H9 (cell line): Measurements from ENCODE around the gene VSIG8. TPM values are rescaled to one million over a fixed set of nuclear protein-coding genes. Genes with fewer than 3 reads are reported as not detected.
A peak's percentile ranks its signal among the peaks of the same experiment; 100 is the strongest.

Experiments used
- DNase-seq: peaks from one replicate; pipeline ENCODE4 v3.0.0-alpha.2; 2017
- H2AFZ ChIP-seq: one replicate; pipeline ENCODE4 v1.6.1; 2013; ENCODE audit warnings: mild to moderate bottlenecking, low read length, control low read depth, moderate library complexity
- H2AK5ac ChIP-seq: 2 replicates; pipeline ENCODE4 v1.6.1; 2013; ENCODE audit warnings: low read length, control low read depth, mixed read lengths; ENCODE audit not compliant: insufficient read length
- H2BK120ac ChIP-seq: one replicate; pipeline ENCODE4 v1.6.1; 2013; ENCODE audit warnings: low read depth, mild to moderate bottlenecking, low read length, control low read depth, inconsistent platforms; ENCODE audit not compliant: poor library complexity, severe bottlenecking
- H2BK12ac ChIP-seq: 2 replicates; pipeline ENCODE4 v1.6.1; 2013; ENCODE audit warnings: low read length, control low read depth, mixed read lengths, low read depth; ENCODE audit not compliant: insufficient read length
- H2BK15ac ChIP-seq: 2 replicates; pipeline ENCODE4 v1.6.1; 2013; ENCODE audit warnings: low read depth, low read length, control low read depth
- H2BK20ac ChIP-seq: one replicate; pipeline ENCODE4 v1.6.1; 2013; ENCODE audit warnings: low read depth, mild to moderate bottlenecking, low read length, control low read depth, inconsistent platforms; ENCODE audit not compliant: poor library complexity, severe bottlenecking
- H2BK5ac ChIP-seq: 2 replicates; pipeline ENCODE4 v1.6.1; 2013; ENCODE audit warnings: low read length, control low read depth, mixed read lengths; ENCODE audit not compliant: insufficient read length
- H3K14ac ChIP-seq: 2 replicates; pipeline ENCODE4 v1.6.1; 2013; ENCODE audit warnings: low read length, control low read depth; ENCODE audit not compliant: insufficient read depth
- H3K18ac ChIP-seq: 2 replicates; pipeline ENCODE4 v1.6.1; 2013; ENCODE audit warnings: low read depth, mild to moderate bottlenecking, mixed read lengths, low read length, control low read depth; ENCODE audit not compliant: insufficient read length
- H3K23ac ChIP-seq: 2 replicates; pipeline ENCODE4 v1.6.1; 2013; ENCODE audit warnings: low read length, control low read depth, mixed read lengths, low read depth; ENCODE audit not compliant: insufficient read length
- H3K23me2 ChIP-seq: 2 replicates; pipeline ENCODE4 v1.6.1; 2013; ENCODE audit warnings: low read depth, mild to moderate bottlenecking, mixed read lengths, low read length, control low read depth; ENCODE audit not compliant: insufficient read length, poor library complexity, severe bottlenecking
- H3K27ac ChIP-seq: 2 replicates; pipeline ENCODE4 v1.5.1; 2013; ENCODE audit warnings: low read length, control low read depth, mixed read lengths, low read depth; ENCODE audit not compliant: insufficient read length
- H3K27me3 ChIP-seq: 2 replicates; pipeline ENCODE4 v1.6.1; 2013; ENCODE audit warnings: low read length, control low read depth, inconsistent platforms; ENCODE audit not compliant: insufficient read depth
- H3K4ac ChIP-seq: 2 replicates; pipeline ENCODE4 v1.6.1; 2013; ENCODE audit warnings: low read depth, mild to moderate bottlenecking, control low read depth, inconsistent platforms, low read length, moderate library complexity
- H3K4me1 ChIP-seq: 2 replicates; pipeline ENCODE4 v1.6.1; 2013; ENCODE audit warnings: low read length, control low read depth, inconsistent platforms; ENCODE audit not compliant: insufficient read depth
- H3K4me2 ChIP-seq: 2 replicates; pipeline ENCODE4 v1.6.1; 2013; ENCODE audit warnings: low read length, control low read depth, mixed read lengths; ENCODE audit not compliant: insufficient read length, insufficient read depth
- H3K56ac ChIP-seq: 2 replicates; pipeline ENCODE4 v1.6.1; 2013; ENCODE audit warnings: low read depth, mild to moderate bottlenecking, mixed read lengths, low read length, control low read depth; ENCODE audit not compliant: insufficient read length
- H3K79me1 ChIP-seq: 2 replicates; pipeline ENCODE4 v1.6.1; 2013; ENCODE audit warnings: low read depth, mild to moderate bottlenecking, moderate library complexity, low read length, control low read depth, inconsistent platforms; ENCODE audit not compliant: insufficient read depth, poor library complexity, severe bottlenecking
- H3K79me2 ChIP-seq: 2 replicates; pipeline ENCODE4 v1.6.1; 2013; ENCODE audit warnings: low read length, control low read depth, inconsistent platforms; ENCODE audit not compliant: insufficient read depth
- H3K9ac ChIP-seq: 2 replicates; pipeline ENCODE4 v1.6.1; 2013; ENCODE audit warnings: low read length, control low read depth, mixed read lengths; ENCODE audit not compliant: insufficient read length; ENCODE audit errors: extremely low read depth
- H3K9me3 ChIP-seq: one replicate; pipeline ENCODE4 v1.6.1; 2013; ENCODE audit warnings: low read depth, low read length, inconsistent platforms; ENCODE audit not compliant: control insufficient read depth
- H3T11ph ChIP-seq: one replicate; pipeline ENCODE4 v1.6.1; 2013; ENCODE audit warnings: mild to moderate bottlenecking, low read length, control low read depth, inconsistent platforms
- H4K20me1 ChIP-seq: one replicate; pipeline ENCODE4 v1.6.1; 2013; ENCODE audit not compliant: control insufficient read depth, insufficient read length, insufficient read depth
- H4K5ac ChIP-seq: 2 replicates; pipeline ENCODE4 v1.6.1; 2013; ENCODE audit warnings: low read depth, mild to moderate bottlenecking, mixed read lengths, low read length, control low read depth; ENCODE audit not compliant: insufficient read length
- H4K8ac ChIP-seq: replicated peaks from 2 replicates; pipeline ENCODE4 v1.6.1; 2013; ENCODE audit warnings: low read length, control low read depth, mixed read lengths, low read depth; ENCODE audit not compliant: insufficient read length
- H4K91ac ChIP-seq: 2 replicates; pipeline ENCODE4 v1.6.1; 2013; ENCODE audit warnings: low read depth, mild to moderate bottlenecking, moderate library complexity, mixed read lengths, low read length, control low read depth; ENCODE audit not compliant: insufficient read length
- H3K27ac Mint-ChIP-seq, 3 experiments: 2 replicates in 2 of 3; 3 replicates in 1 of 3; pipeline ENCODE4 v1.8.0; 2020 to 2021; ENCODE audit warnings: mixed read lengths in 3 of 3, mild to moderate bottlenecking in 1 of 3, moderate library complexity in 1 of 3
- H3K27me3 Mint-ChIP-seq: 2 replicates; pipeline ENCODE4 v1.8.0; 2021; ENCODE audit warnings: low read depth, mild to moderate bottlenecking, moderate library complexity, mixed read lengths
- H3K36me3 Mint-ChIP-seq, 3 experiments: 2 replicates in 2 of 3; 3 replicates in 1 of 3; pipeline ENCODE4 v1.8.0; 2020 to 2021; ENCODE audit warnings: low read depth in 3 of 3, mixed read lengths in 3 of 3; ENCODE audit not compliant: insufficient read depth in 1 of 3
- H3K4me1 Mint-ChIP-seq, 2 experiments: 2 replicates each; pipeline ENCODE4 v1.8.0; 2020; ENCODE audit warnings: mixed read lengths in 2 of 2
- H3K4me3 Mint-ChIP-seq, 2 experiments: 2 replicates in 1 of 2; 3 replicates in 1 of 2; pipeline ENCODE4 v1.8.0; 2020 to 2021; ENCODE audit warnings: mild to moderate bottlenecking in 2 of 2, mixed read lengths in 2 of 2, moderate library complexity in 1 of 2
- H3K9me3 Mint-ChIP-seq, 2 experiments: 2 replicates in 1 of 2; 3 replicates in 1 of 2; pipeline ENCODE4 v1.8.0; 2020; ENCODE audit warnings: mild to moderate bottlenecking in 2 of 2, mixed read lengths in 2 of 2, moderate library complexity in 1 of 2
- WGBS: extraction: QIAGEN DNeasy Blood & Tissue Kit; methylation state at CpG from one replicate; pipeline ENCODE4 v1.1.7; 2013; ENCODE audit warnings: missing lambda C conversion rate, low lambda C conversion rate, mixed read lengths; ENCODE audit not compliant: insufficient read length; ENCODE audit errors: extremely low coverage; 5-methylcytosine and 5-hydroxymethylcytosine counted together
- total RNA-seq: library from RNA; stranded (reverse); gene quantifications from 2 replicates; pipeline ENCODE4 v1.2.1, GENCODE V29; 2021
- TF ChIP-seq, protein P1 (sequence below): fragments of 200-600 bp; sonication (generic); conservative IDR thresholded peaks from 3 replicates; pipeline ENCODE4 v1.8.0; 2021; ENCODE audit warnings: antibody characterized with exemption, mild to moderate bottlenecking

Gene VSIG8
- total RNA-seq, 1 experiment from 2014 or later = not detected

DNA sequence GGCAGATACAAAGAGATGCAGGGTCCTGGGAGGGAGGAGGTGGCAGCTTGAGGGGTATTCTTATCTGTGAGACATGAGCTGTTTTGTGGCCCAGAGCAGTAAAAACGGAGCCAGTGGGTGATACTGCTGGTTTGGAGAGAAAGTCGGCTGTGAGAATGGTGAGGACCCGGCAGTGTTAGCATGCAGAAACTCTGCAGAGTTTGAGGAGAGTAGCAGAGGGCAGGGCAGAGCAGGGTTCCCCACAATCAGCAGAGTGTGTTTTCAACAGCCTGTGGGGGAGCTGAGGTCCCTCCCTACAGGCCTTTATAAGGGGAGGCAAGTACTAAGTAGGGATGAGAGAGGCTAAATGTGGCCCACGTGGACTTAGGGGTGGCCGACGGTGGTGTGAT is 35.4 kb downstream of the VSIG8 start:
- Histone ChIP-seq H3K79me2 (no peaks in the 10 kb centered on the region), H3K9me3 (no peaks in the 10 kb centered on the region), H3K14ac (no peak overlapping the region), H3K27me3 (no peaks in the 10 kb centered on the region), H3K4ac (no peak overlapping the region), H3K4me1 (no peaks in the 10 kb centered on the region), H2BK15ac (no peak overlapping the region), H3T11ph (no peak overlapping the region), H2BK20ac (no peak overlapping the region), H4K5ac (no peak overlapping the region), H3K79me1 (no peaks in the 10 kb centered on the region), H4K91ac (no peak overlapping the region), H3K27ac (no peak overlapping the region), H2BK12ac (no peak overlapping the region), H3K23ac (no peak overlapping the region), H2AK5ac (no peak overlapping the region), H2BK5ac (no peak overlapping the region), H2BK120ac (no peak overlapping the region), H3K56ac (no peak overlapping the region), H3K18ac (no peak overlapping the region), H3K23me2 (no peaks in the 10 kb centered on the region), H3K9ac (no peak overlapping the region), H2AFZ (no peak overlapping the region), H4K20me1 (no peaks in the 10 kb centered on the region), H4K8ac (no peak overlapping the region), H3K4me2 (no peak overlapping the region)
- WGBS = no CpG with 5 or more reads among the region's 6 CpGs
- TF ChIP-seq, protein P1, sequence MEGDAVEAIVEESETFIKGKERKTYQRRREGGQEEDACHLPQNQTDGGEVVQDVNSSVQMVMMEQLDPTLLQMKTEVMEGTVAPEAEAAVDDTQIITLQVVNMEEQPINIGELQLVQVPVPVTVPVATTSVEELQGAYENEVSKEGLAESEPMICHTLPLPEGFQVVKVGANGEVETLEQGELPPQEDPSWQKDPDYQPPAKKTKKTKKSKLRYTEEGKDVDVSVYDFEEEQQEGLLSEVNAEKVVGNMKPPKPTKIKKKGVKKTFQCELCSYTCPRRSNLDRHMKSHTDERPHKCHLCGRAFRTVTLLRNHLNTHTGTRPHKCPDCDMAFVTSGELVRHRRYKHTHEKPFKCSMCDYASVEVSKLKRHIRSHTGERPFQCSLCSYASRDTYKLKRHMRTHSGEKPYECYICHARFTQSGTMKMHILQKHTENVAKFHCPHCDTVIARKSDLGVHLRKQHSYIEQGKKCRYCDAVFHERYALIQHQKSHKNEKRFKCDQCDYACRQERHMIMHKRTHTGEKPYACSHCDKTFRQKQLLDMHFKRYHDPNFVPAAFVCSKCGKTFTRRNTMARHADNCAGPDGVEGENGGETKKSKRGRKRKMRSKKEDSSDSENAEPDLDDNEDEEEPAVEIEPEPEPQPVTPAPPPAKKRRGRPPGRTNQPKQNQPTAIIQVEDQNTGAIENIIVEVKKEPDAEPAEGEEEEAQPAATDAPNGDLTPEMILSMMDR = no peak
- H3K27me3 Mint-ChIP-seq = peaks cover 46% of the 10 kb centered on the region
- no peaks in the 10 kb centered on the region for H3K9me3 Mint-ChIP-seq
- H3K4me1 Mint-ChIP-seq = peaks cover 21 to 25% of the 10 kb centered on the region in 2 experiments
- peak overlapping the region in 1 of 3 experiments; percentile 56; a peak in 2 of 7 replicates for H3K27ac Mint-ChIP-seq
- no peak overlapping the region for H3K4me3 Mint-ChIP-seq
- DNase-seq = no peak
- H3K36me3 Mint-ChIP-seq = no peaks in the 10 kb centered on the region
